Measurements from ENCODE around the gene RGS19.

DNA sequence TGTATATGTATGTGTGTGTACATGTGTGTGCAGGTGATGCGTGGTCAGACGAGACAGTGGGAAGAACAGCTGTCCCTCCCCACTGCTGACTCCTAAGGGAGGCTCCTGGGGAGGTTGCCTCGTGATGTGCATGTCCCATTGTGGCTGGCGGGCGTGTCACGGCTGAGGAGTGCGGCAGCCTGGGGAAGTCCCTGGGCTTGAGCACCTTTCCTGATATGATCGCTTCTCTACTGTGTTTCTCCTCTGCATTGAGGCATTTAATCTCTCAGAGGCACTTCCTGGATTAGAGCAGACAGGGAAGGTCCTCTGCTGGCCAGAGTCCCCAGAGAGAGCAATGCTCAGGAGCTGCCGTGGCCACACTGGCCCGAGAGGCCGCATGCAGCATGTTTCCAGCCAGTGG lies 16.6 kb upstream of the RGS19 start:
- TF ChIP-seq, protein P1, sequence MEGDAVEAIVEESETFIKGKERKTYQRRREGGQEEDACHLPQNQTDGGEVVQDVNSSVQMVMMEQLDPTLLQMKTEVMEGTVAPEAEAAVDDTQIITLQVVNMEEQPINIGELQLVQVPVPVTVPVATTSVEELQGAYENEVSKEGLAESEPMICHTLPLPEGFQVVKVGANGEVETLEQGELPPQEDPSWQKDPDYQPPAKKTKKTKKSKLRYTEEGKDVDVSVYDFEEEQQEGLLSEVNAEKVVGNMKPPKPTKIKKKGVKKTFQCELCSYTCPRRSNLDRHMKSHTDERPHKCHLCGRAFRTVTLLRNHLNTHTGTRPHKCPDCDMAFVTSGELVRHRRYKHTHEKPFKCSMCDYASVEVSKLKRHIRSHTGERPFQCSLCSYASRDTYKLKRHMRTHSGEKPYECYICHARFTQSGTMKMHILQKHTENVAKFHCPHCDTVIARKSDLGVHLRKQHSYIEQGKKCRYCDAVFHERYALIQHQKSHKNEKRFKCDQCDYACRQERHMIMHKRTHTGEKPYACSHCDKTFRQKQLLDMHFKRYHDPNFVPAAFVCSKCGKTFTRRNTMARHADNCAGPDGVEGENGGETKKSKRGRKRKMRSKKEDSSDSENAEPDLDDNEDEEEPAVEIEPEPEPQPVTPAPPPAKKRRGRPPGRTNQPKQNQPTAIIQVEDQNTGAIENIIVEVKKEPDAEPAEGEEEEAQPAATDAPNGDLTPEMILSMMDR (IDR thresholded peaks at IDR 0.05): no peak
- TF ChIP-seq POLR2A (IDR thresholded peaks at IDR 0.05): no peak
